Large intestine (tissue), 3 donors: ENCODE results near the gene RABGGTA. TPM values are rescaled to one million over a fixed set of nuclear protein-coding genes. Genes with fewer than 3 reads are reported as not detected.

Source experiments
- DNase-seq, 2 donors: peaks; one replicate each; pipeline versions ENCODE4 v3.0.0 to v3.0.0-alpha.2; 2013
- H3K27ac ChIP-seq: one replicate; pipeline ENCODE4 v1.5.1; 2013; ENCODE audit warnings: low read length
- H3K27me3 ChIP-seq: 2 replicates; pipeline ENCODE4 v1.6.1; 2013; ENCODE audit warnings: low read length; ENCODE audit not compliant: control insufficient read depth, insufficient read depth
- H3K36me3 ChIP-seq: 2 replicates; pipeline ENCODE4 v1.6.1; 2013; ENCODE audit warnings: low read length; ENCODE audit not compliant: control insufficient read depth, insufficient read depth
- H3K4me1 ChIP-seq: one replicate; pipeline ENCODE4 v1.6.1; 2013; ENCODE audit warnings: low read length; ENCODE audit not compliant: control insufficient read depth, insufficient read depth
- H3K4me3 ChIP-seq: one replicate; pipeline ENCODE4 v1.5.1; 2013; ENCODE audit warnings: low read length
- H3K9me3 ChIP-seq: one replicate; pipeline ENCODE4 v1.6.1; 2013; ENCODE audit warnings: mild to moderate bottlenecking, low read depth, low read length, moderate library complexity; ENCODE audit not compliant: control insufficient read depth
- WGBS: methylation state at CpG from one replicate; pipeline ENCODE4 v1.1.5; 2013; ENCODE audit warnings: low lambda C conversion rate; ENCODE audit not compliant: insufficient coverage; 5-methylcytosine and 5-hydroxymethylcytosine counted together
- polyA plus RNA-seq: library from polyadenylated mRNA; unstranded; fragments of 120-200 nt; gene quantifications from one replicate; pipeline ENCODE4 v1.2.1, GENCODE V29; 2013

RABGGTA gene
- polyA plus RNA-seq, 1 donor = 29.0 TPM

- no CpG with 5 or more reads among the region's 9 CpGs for WGBS
- Histone ChIP-seq H3K27ac (no peak overlapping the region), H3K36me3 (peaks cover 39% of the 10 kb centered on the region), H3K9me3 (no peaks in the 10 kb centered on the region), H3K27me3 (no peaks in the 10 kb centered on the region), H3K4me3 (no peak overlapping the region), H3K4me1 (peaks cover 9% of the 10 kb centered on the region)
- no peak for DNase-seq
These were observed 3.9 kb downstream of the RABGGTA start for GRCh38 chr14:24267516-24267915.

GRCh38 chr14:24266344-24267244 lies 4.8 kb downstream of the RABGGTA start:
- Histone ChIP-seq H3K4me1 (peaks cover 4% of the 10 kb centered on the region), H3K4me3 (no peak overlapping the region), H3K27me3 (no peaks in the 10 kb centered on the region), H3K36me3 (peaks cover 39% of the 10 kb centered on the region), H3K27ac (no peak overlapping the region), H3K9me3 (no peaks in the 10 kb centered on the region)
- whole genome bisulfite sequencing = no CpG with 5 or more reads among the region's 18 CpGs
- no peak for DNase-seq

- Histone ChIP-seq H3K9me3 (no peaks in the 10 kb centered on the region), H3K27ac (no peak overlapping the region), H3K27me3 (no peaks in the 10 kb centered on the region), H3K4me1 (no peaks in the 10 kb centered on the region), H3K4me3 (no peak overlapping the region), H3K36me3 (peaks cover 34% of the 10 kb centered on the region)
- no CpG with 5 or more reads among the region's 6 CpGs for WGBS
- no peak for DNase-seq
These were observed 7.1 kb downstream of the RABGGTA start for GRCh38 chr14:24264298-24264697.

- DNase-seq = no peak
- Histone ChIP-seq H3K9me3 (no peaks in the 10 kb centered on the region), H3K27me3 (no peaks in the 10 kb centered on the region), H3K36me3 (peaks cover 30% of the 10 kb centered on the region), H3K4me1 (no peaks in the 10 kb centered on the region), H3K4me3 (no peak overlapping the region), H3K27ac (no peak overlapping the region)
- 67% methylated on average over 1 of the region's 6 CpGs for WGBS
These were observed 7.5 kb downstream of the RABGGTA start for GRCh38 chr14:24263848-24264247.

GRCh38 chr14:24262821-24263733 lies 8.3 kb downstream of the RABGGTA start, which contains the start of gene TGM1:
Gene TGM1, minus strand, starts transcription at chr14:24263177. Its CDS starts 825 bp downstream, at chr14:24262352.
- Histone ChIP-seq H3K9me3 (no peaks in the 10 kb centered on the region), H3K36me3 (peaks cover 22% of the 10 kb centered on the region), H3K4me1 (no peaks in the 10 kb centered on the region), H3K27ac (no peak within 1 kb of the TSS), H3K27me3 (no peaks in the 10 kb centered on the region), H3K4me3 (no peak within 1 kb of the TSS)
- DNase-seq = no peak
- no CpG with 5 or more reads among the region's 14 CpGs for WGBS

- WGBS = no CpG with 5 or more reads among the region's 19 CpGs
- no peak for DNase-seq
- Histone ChIP-seq H3K36me3 (peaks cover 13% of the 10 kb centered on the region), H3K4me3 (no peak overlapping the region), H3K9me3 (no peaks in the 10 kb centered on the region), H3K27me3 (no peaks in the 10 kb centered on the region), H3K4me1 (no peaks in the 10 kb centered on the region), H3K27ac (no peak overlapping the region)
These were observed 9.4 kb downstream of the RABGGTA start for GRCh38 chr14:24261969-24262327.

- no peak for DNase-seq
- H3K9me3 ChIP-seq = no peaks in the 10 kb centered on the region
- peaks cover 7% of the 10 kb centered on the region for H3K36me3 ChIP-seq
- no CpG with 5 or more reads among the region's 20 CpGs for WGBS
- H3K27ac ChIP-seq = no peak overlapping the region
- no peaks in the 10 kb centered on the region for H3K4me1 ChIP-seq
- no peak overlapping the region for H3K4me3 ChIP-seq
- no peaks in the 10 kb centered on the region for H3K27me3 ChIP-seq
These were observed 10.0 kb downstream of the RABGGTA start for GRCh38 chr14:24261256-24261968.

GRCh38 chr14:24260780-24261157 lies 10.6 kb downstream of the RABGGTA start:
- Histone ChIP-seq H3K4me1 (no peaks in the 10 kb centered on the region), H3K9me3 (no peaks in the 10 kb centered on the region), H3K4me3 (no peak overlapping the region), H3K36me3 (peaks cover 3% of the 10 kb centered on the region), H3K27ac (no peak overlapping the region), H3K27me3 (no peaks in the 10 kb centered on the region)
- no peak for DNase-seq
- no CpG with 5 or more reads among the region's 4 CpGs for WGBS

GRCh38 chr14:24260026-24260779 lies 11.2 kb downstream of the RABGGTA start:
- H3K9me3 ChIP-seq = no peaks in the 10 kb centered on the region
- no peak overlapping the region for H3K27ac ChIP-seq
- no peaks in the 10 kb centered on the region for H3K27me3 ChIP-seq
- peaks cover 2% of the 10 kb centered on the region for H3K36me3 ChIP-seq
- no peaks in the 10 kb centered on the region for H3K4me1 ChIP-seq
- no peak overlapping the region for H3K4me3 ChIP-seq
- no peak for DNase-seq
- no CpG with 5 or more reads among the region's 16 CpGs for WGBS
